HUDEP-2 (cell line): Measurements from ENCODE around the gene OTOG.
"Not testable (repeated sequence)": the region's sequence is repeated elsewhere in the genome, so short reads cannot be mapped to it uniquely, and the experiment has no call there.

Experiments used
- DNase-seq, 76 experiments: peaks; one replicate each; lab custom pipeline; 2025; ENCODE audit not compliant: unreplicated experiment in 76 of 76; lab: John Stamatoyannopoulos, UW

OTOG gene

DNA sequence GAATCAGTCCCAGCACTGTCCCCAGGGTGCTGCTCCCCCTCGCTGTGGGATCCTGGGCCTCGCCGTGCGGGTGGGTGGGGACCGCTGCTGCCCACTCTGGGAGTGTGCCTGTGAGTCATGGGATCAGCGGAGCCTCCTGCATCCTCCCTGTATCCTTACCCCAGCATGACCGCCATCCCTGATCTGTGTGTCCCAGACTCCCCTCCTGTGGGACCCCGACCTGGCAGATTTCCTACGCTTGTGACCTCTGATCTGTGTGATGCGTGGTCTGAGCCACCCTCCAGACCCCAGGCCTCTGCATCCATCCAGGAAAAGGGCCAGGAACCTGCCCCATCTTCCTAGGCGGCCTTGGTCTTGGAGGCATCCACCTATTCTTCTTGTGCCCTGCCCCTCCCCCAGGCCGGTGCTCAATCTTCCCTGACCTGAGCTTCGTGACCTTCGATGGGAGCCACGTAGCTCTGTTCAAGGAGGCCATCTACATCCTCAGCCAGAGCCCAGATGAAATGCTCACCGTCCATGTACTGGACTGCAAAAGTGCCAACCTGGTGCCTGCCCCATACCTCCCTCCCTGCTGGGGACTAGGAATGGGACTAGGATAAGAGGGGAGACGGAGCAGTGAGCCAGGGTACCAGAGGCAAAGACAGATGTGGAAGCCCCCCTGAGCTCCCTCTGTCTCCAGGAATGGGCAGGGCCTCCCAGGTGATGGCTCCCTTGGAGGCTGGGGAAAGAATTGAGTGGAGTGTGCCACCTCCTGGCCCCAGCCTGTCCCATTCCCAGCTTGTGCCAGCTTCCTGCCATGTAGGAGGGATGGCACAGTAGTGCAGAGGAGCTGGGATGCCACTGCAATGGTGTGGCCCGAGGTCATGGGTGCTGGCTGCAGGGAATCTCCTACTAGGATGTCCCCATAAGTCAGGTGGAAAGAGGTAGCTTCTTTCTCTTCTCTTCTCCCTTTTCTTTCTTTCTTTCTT lies 65.4 kb downstream of the OTOG start:
- no peak for DNase-seq

DNA sequence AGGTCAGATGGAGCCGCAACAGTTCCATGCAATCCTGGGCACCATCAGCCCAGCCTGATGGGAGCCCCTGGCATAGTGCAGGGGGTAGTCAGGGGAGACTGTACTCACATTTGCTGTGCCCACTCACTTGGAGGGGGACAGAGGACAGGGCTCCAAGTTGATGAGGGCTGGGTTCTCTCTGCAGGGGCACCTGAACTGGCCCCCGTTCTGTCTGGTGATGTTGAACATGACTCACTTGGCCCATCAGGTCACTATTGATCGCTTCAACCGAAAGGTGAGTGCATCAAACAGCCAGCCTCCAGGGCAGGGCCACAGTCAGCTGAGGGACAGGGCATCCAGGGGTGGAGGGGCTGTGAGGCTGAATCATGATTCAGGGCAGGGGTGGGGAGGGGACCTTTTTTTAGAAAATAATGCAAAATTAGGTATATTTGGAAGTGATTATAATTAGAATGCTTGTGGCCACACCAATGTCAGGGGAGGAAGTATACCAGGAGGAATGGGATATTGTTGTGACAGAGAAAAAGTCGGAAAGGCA lies 66.4 kb downstream of the OTOG start:
- DNase-seq = no peak

DNA sequence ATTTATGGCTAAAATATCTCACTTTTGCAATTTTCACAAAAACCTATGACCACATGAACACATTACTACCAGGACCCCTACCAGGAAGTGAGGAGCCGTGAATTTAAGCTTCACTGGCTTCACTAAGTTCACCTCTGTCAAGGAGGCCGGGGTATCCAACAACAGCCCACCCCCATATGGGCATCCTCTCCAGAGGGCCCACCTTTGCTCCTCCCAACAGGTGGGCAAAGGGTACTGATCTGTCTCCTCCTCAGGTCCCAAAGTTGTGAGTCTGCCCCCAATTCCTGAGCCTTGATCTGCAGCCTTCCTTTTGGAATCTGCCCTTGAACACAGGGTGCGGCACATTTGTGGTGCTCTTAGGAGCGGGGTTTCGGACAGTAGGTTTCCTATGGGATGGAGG lies 66.9 kb downstream of the OTOG start:
- no peak for DNase-seq

DNA sequence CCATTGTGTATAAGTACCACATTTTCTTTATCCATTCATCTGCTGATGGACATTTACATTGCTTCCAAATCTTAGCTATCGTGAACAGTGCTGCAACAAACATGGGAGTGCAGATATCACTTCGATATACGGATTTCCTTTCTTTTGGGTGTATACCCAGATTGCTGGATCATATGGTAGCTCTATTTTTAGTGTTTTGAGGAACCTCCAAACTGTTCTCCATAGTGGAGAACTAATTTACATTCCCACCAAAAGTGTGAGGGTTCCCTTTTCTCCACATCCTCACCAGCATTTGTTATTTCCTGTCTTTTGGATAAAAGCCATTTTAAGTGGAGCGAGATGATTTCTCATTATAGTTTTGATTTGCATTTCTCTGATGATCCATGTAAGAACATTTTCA lies 75.7 kb downstream of the OTOG start:
- not testable (repeated sequence) for DNase-seq

- no peak for DNase-seq
These were observed 82.1 kb downstream of the OTOG start for GRCh38 chr11:17629113-17629512.

GRCh38 chr11:17630936-17631335 lies 83.9 kb downstream of the OTOG start:
- no peak for DNase-seq

DNA sequence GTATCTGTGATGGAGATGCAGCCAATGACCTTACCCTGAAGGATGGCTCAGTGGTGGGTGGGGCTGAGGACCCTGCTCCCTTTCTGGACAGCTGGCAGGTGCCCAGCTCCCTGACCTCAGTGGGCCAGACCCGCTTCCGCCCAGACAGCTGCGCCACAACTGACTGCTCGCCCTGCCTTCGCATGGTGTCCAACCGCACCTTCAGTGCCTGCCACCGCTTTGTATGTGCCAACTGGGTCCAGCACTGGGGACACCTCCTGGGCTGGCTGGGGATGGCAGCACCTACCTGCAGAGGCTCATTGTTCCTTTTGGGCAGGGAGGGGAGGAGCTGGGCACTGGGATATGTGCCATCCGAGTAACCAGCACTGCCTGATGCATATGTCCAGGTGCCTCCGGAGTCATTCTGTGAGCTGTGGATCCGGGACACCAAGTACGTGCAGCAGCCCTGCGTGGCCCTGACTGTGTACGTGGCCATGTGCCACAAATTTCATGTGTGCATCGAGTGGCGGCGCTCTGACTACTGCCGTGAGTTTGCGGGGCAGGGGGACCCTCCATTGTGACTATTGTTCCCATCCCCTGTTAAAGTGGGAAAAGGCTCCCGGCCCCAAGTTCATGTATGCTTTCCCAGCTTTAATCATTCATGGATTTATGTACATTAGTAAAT lies 84.8 kb downstream of the OTOG start:
- DNase-seq = no peak

DNA sequence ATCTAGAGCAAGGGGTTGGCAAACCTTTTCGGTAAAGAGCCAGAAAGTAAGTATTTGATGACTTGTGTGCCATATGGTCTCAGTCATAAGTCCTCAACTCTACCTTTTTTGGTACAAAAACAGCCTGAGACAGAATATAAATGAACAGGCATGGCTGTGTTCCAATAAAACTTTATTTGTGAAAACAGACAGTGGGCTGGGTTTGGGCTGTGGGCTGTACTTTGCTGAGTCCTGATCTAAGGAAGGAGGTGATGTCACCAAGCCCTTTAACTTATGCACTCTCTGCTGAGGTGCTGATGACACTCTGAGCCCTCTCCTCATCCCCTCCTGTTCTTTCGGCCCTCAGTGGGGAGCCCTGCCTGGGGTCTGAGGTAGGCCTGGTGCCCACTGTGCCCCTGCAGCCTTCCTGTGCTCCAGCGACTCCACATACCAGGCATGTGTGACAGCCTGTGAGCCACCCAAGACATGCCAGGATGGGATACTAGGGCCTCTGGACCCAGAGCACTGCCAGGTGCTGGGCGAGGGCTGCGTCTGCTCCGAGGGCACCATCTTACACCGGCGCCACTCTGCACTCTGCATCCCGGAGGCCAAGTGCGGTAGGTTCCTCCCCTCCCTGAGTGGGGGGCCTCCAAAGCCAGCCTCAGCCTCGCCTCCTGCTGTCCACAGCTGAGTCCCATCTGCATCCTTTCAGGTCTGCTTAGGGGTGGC lies 86.4 kb downstream of the OTOG start:
- DNase-seq = no peak

DNA sequence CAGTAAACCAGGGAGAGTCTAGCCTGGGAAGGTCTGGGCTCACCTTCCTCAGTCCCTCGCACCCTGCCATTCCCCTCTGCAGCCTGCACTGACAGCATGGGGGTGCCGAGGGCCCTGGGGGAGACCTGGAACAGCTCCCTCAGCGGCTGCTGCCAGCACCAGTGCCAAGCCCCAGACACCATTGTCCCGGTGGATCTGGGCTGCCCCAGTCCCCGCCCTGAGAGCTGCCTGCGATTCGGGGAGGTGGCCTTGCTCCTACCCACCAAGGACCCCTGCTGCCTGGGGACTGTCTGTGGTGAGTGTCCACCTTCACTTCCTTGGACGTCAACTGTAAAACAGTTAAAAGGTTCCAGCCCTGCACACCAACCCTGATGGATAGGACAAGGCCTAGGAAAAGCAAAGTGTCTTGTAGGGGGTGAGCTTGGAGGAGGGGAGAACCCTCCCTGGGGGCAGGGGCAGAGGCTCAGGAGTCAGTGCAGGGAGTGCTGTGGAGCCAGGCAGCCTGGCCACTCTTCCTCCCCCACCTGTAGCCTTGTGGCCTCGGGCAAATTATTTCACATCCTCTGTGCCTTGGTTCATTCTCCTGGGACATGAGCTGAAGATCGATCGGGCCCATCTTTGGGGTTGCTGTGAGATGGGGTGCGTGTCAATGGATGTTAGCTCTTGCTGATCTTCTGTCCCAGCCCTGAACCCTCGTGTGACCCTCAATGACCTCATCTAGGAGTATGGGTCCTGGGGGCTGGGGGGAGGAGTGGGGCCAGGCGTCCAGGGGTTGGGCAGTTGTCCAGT lies 87.1 kb downstream of the OTOG start:
- DNase-seq = no peak

GRCh38 chr11:17634776-17635550 lies 87.9 kb downstream of the OTOG start:
- DNase-seq = no peak

GRCh38 chr11:17635551-17635938 lies 88.5 kb downstream of the OTOG start:
- no peak for DNase-seq

GRCh38 chr11:17636721-17637120 lies 89.7 kb downstream of the OTOG start:
- DNase-seq = no peak

DNA sequence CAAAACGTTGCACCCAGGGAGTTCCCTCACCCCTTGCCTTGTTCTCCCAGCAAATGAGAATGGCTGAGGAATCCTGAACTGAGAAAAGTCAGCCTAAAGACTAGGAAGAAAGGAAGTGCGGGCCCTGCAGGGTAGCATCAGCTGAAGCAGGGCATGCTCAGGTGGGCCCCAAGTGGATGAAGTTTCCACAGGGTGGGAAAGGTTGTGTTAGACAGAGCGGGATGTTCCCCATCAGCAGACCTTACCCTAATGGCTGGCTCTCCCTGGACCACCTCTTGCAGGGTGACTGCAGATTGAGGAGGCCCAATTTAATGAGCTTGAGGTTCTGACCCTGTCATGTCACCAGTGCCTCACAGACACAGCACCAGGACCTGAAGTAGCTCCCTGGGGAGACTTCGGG lies 90.8 kb downstream of the OTOG start:
- DNase-seq = no peak

DNA sequence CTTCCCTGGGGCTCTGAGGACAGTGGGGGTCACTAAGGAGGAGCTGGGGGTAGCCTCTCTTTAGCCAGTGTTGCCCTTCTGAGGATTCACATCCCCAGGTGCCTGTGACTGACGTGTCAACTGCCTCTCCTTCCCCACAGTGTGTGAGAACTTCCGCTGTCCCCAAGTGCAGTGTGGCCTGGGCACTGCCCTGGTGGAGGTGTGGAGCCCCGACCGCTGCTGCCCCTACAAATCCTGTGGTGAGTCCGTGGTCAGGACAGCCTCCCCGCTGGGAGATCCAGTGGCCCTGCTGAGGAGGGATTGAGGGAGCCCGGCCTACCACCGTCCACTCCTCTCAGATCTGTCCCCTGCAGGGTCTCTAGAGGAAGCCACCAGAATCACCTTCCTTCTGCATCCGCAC lies 91.3 kb downstream of the OTOG start:
- DNase-seq = no peak

- no peak for DNase-seq
These were observed 92.0 kb downstream of the OTOG start for GRCh38 chr11:17639091-17639490.

DNA sequence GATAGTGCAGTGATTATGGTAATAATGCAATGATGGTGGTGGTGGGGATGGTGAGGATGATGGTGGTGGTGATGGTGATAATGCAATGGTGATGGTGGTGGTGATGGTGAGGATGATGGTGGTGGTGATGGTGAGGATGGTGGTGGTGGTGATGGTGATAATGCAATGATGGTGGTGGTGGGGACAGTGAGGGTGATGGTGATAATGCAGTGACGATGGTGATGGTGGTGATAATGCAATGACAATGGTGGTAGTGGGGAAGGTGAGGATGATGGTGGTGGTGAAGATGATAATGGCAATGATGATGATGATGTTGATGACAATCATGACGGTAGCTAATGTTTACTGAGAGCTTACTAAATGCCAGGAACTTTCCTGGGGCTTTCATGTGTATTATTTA lies 92.7 kb downstream of the OTOG start:
- DNase-seq = no peak

- no peak for DNase-seq
These were observed 93.6 kb downstream of the OTOG start for GRCh38 chr11:17640493-17641164.

GRCh38 chr11:17641792-17642350 lies 94.8 kb downstream of the OTOG start:
- no peak for DNase-seq

DNA sequence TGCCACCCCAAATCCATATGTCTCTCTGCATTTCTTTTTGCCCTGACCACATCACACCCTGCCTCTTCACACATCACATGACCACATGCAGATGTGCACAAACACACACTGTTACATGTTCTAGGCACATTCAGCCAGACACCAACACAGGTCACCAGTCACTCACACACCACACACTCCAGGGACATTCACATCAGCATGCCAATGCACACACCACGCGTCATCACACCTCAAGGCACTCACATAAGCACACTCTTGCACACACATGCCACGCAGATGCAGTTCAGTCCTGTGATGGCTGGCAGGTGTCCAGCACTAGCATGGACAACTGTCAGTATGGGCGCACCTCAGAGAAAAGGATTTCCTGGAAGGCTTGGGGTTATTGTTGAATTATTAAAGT lies 95.3 kb downstream of the OTOG start:
- no peak for DNase-seq
